ENCODE results near the gene S100A2.

The S100A2 gene

GRCh38 chr1:153561466-153561985 lies 4.1 kb downstream of the S100A2 start:
- no peak overlapping the region for H3K4me3 Mint-ChIP-seq
- peaks cover 15% of the 10 kb centered on the region for H3K4me1 Mint-ChIP-seq
- DNase-seq (ENCODE audit: low spot score in 2 of 2) (no peak), ATAC-seq (no peak)
- peak overlapping the region; percentile 83 for H3K27ac Mint-ChIP-seq
- peaks cover 6% of the 10 kb centered on the region for H3K36me3 Mint-ChIP-seq
- H3K9me3 Mint-ChIP-seq, result no peaks in the 10 kb centered on the region

GRCh38 chr1:153560771-153561465 lies 4.7 kb downstream of the S100A2 start:
- H3K27ac Mint-ChIP-seq, result peak overlapping the region; percentile 83
- H3K36me3 Mint-ChIP-seq, result peaks cover 4% of the 10 kb centered on the region
- no peaks in the 10 kb centered on the region for H3K9me3 Mint-ChIP-seq
- no peak overlapping the region for H3K4me3 Mint-ChIP-seq
- no peak for DNase-seq (ENCODE audit: low spot score in 2 of 2)
- ATAC-seq, result no peak
- H3K4me1 Mint-ChIP-seq, result peaks cover 9% of the 10 kb centered on the region

GRCh38 chr1:153560241-153560640 lies 5.4 kb downstream of the S100A2 start:
- Mint-ChIP-seq H3K27ac (no peak overlapping the region), H3K36me3 (no peaks in the 10 kb centered on the region), H3K4me1 (peaks cover 3% of the 10 kb centered on the region), H3K4me3 (no peak overlapping the region), H3K9me3 (no peaks in the 10 kb centered on the region)
- DNase-seq (ENCODE audit: low spot score in 2 of 2) (no peak), ATAC-seq (no peak)

GRCh38 chr1:153557877-153558276 lies 7.8 kb downstream of the S100A2 start:
- H3K36me3 Mint-ChIP-seq, result no peaks in the 10 kb centered on the region
- H3K9me3 Mint-ChIP-seq, result no peaks in the 10 kb centered on the region
- peaks cover 10% of the 10 kb centered on the region for H3K4me1 Mint-ChIP-seq
- H3K27ac Mint-ChIP-seq, result no peak overlapping the region
- no peak overlapping the region for H3K4me3 Mint-ChIP-seq
- ATAC-seq (no peak), DNase-seq (ENCODE audit: low spot score in 2 of 2) (no peak)

GRCh38 chr1:153556348-153556747 lies 9.3 kb downstream of the S100A2 start:
- DNase-seq (ENCODE audit: low spot score in 2 of 2) (no peak), ATAC-seq (no peak)
- Mint-ChIP-seq H3K27ac (no peak overlapping the region), H3K4me3 (no peak overlapping the region), H3K4me1 (peaks cover 10% of the 10 kb centered on the region), H3K9me3 (no peaks in the 10 kb centered on the region), H3K36me3 (peaks cover 4% of the 10 kb centered on the region)

GRCh38 chr1:153553830-153554541 lies 11.7 kb downstream of the S100A2 start:
- Mint-ChIP-seq H3K36me3 (peaks cover 4% of the 10 kb centered on the region), H3K4me3 (no peak overlapping the region), H3K27ac (peak overlapping the region; percentile 74), H3K9me3 (no peaks in the 10 kb centered on the region), H3K4me1 (peaks cover 11% of the 10 kb centered on the region)
- no peak for ATAC-seq
- no peak for DNase-seq (ENCODE audit: low spot score in 2 of 2)

- ATAC-seq (no peak), DNase-seq (ENCODE audit: low spot score in 2 of 2) (no peak)
- Mint-ChIP-seq H3K4me3 (no peak overlapping the region), H3K36me3 (peaks cover 4% of the 10 kb centered on the region), H3K27ac (peak overlapping the region; percentile 74), H3K9me3 (no peaks in the 10 kb centered on the region), H3K4me1 (peaks cover 20% of the 10 kb centered on the region)
Measured at GRCh38 chr1:153553096-153553495, 12.5 kb downstream of the S100A2 start.

- Mint-ChIP-seq H3K36me3 (peaks cover 4% of the 10 kb centered on the region), H3K4me1 (peaks cover 27% of the 10 kb centered on the region), H3K4me3 (no peak overlapping the region), H3K9me3 (no peaks in the 10 kb centered on the region), H3K27ac (no peak overlapping the region)
- DNase-seq (ENCODE audit: low spot score in 2 of 2) (no peak), ATAC-seq (no peak)
Measured at GRCh38 chr1:153552335-153552734, 13.3 kb downstream of the S100A2 start.

GRCh38 chr1:153550827-153551500 lies 14.7 kb downstream of the S100A2 start:
- H3K4me3 Mint-ChIP-seq, result no peak overlapping the region
- DNase-seq (ENCODE audit: low spot score in 2 of 2) (no peak), ATAC-seq (no peak)
- H3K4me1 Mint-ChIP-seq, result peaks cover 39% of the 10 kb centered on the region
- no peaks in the 10 kb centered on the region for H3K9me3 Mint-ChIP-seq
- H3K36me3 Mint-ChIP-seq, result peaks cover 5% of the 10 kb centered on the region
- H3K27ac Mint-ChIP-seq, result no peak overlapping the region

GRCh38 chr1:153550398-153550758 lies 15.3 kb downstream of the S100A2 start:
- H3K27ac Mint-ChIP-seq, result peak overlapping the region; percentile 20
- H3K36me3 Mint-ChIP-seq, result peaks cover 11% of the 10 kb centered on the region
- H3K9me3 Mint-ChIP-seq, result no peaks in the 10 kb centered on the region
- ATAC-seq (no peak), DNase-seq (ENCODE audit: low spot score in 2 of 2) (no peak)
- no peak overlapping the region for H3K4me3 Mint-ChIP-seq
- H3K4me1 Mint-ChIP-seq, result peaks cover 45% of the 10 kb centered on the region

GRCh38 chr1:153549741-153550397 lies 15.8 kb downstream of the S100A2 start:
- H3K4me1 Mint-ChIP-seq, result peaks cover 50% of the 10 kb centered on the region
- peaks cover 16% of the 10 kb centered on the region for H3K36me3 Mint-ChIP-seq
- DNase-seq (ENCODE audit: low spot score in 2 of 2) (no peak), ATAC-seq (no peak)
- no peaks in the 10 kb centered on the region for H3K9me3 Mint-ChIP-seq
- H3K27ac Mint-ChIP-seq, result peak overlapping the region; percentile 20
- no peak overlapping the region for H3K4me3 Mint-ChIP-seq

- Mint-ChIP-seq H3K27ac (peak within 1 kb of the TSS; percentile 65), H3K4me3 (no peak within 1 kb of the TSS)
Measured at GRCh38 chr1:153548722-153549688, 16.6 kb downstream of the S100A2 start, which contains the start of gene S100A3. Gene S100A3, minus strand, starts transcription at chr1:153549258. Its CDS starts 773 bp downstream, at chr1:153548485.

GRCh38 chr1:153547560-153548551 lies 17.8 kb downstream of the S100A2 start:
- DNase-seq (ENCODE audit: low spot score in 2 of 2) (no peak), ATAC-seq (no peak)
- Mint-ChIP-seq H3K9me3 (no peaks in the 10 kb centered on the region), H3K4me1 (peaks cover 61% of the 10 kb centered on the region), H3K27ac (peak overlapping the region; percentile 65), H3K4me3 (no peak overlapping the region), H3K36me3 (peaks cover 36% of the 10 kb centered on the region)

More at GRCh38 chr1:153548722-153549688, 16.6 kb downstream of the S100A2 start, which contains the start of gene S100A3:
- ATAC-seq, result no peak
- Mint-ChIP-seq H3K9me3 (no peaks in the 10 kb centered on the region), H3K36me3 (peaks cover 24% of the 10 kb centered on the region), H3K4me1 (peaks cover 59% of the 10 kb centered on the region)
- DNase-seq (ENCODE audit: low spot score in 2 of 2), result no peak

Measured in stimulated activated effector memory CD8-positive, alpha-beta T cell treated with anti-CD3 and anti-CD28 coated beads, Interleukin-12 subunit alpha, Interleukin-12 subunit beta, amount 100 ng/mL, for 72 hours (primary cell).